ENCODE data around the gene DMD. TPM values are rescaled to one million over a fixed set of nuclear protein-coding genes. Genes with fewer than 3 reads are reported as not detected.

The DMD gene
- total RNA-seq, 1 donor from 2014 or later = 30.6 TPM

DNA sequence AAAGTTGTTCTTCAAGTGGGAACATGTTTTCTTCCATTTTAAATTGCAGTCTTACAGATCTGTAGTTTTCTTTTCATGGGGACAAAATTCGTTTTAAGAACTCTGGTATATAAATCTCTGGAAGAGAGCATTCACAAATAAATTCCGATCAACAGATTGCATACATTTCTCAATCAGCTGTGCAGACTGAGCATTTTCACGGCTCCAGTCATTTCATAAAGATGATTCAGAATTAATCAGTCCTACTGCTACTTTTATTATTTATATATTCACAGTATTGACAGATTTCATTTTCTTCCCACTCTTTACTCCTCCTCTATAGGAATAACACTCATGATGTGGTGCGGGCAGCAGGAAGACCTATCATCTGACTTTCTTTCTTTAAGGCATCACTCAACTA, 1604.6 kb downstream of the DMD start:
- H3K4me3 Mint-ChIP-seq = no peak overlapping the region
- Histone ChIP-seq H3K27ac (no peak overlapping the region), H2AFZ (replicated peaks) (no peak overlapping the region), H4K20me1 (ENCODE audit: low read depth) (no peaks in the 10 kb centered on the region), H3K36me3 (no peaks in the 10 kb centered on the region), H3F3A (ENCODE audit: low read depth) (no peaks in the 10 kb centered on the region), H3K9ac (no peak overlapping the region), H3K79me2 (ENCODE audit: low read depth) (no peaks in the 10 kb centered on the region), H3K4me3 (no peak overlapping the region), H3K4me2 (no peak overlapping the region), H3K27me3 (no peaks in the 10 kb centered on the region), H3K9me3 (ENCODE audit: low read depth) (peaks cover 11% of the 10 kb centered on the region), H3K4me1 (no peaks in the 10 kb centered on the region)
- H3K9me3 Mint-ChIP-seq = peaks cover 2% of the 10 kb centered on the region
- no peaks in the 10 kb centered on the region for H3K36me3 Mint-ChIP-seq
- no peaks in the 10 kb centered on the region for H3K27me3 Mint-ChIP-seq (ENCODE audit: insufficient read depth, low read depth)
- H3K27ac Mint-ChIP-seq = no peak overlapping the region
- DNase-seq (ENCODE audit: low spot score) = no peak
- H3K4me1 Mint-ChIP-seq = no peaks in the 10 kb centered on the region
- TF ChIP-seq EZH2 (IDR thresholded peaks at IDR 0.05) = no peak
- no peak for TF ChIP-seq EZH2phosphoT487 (IDR thresholded peaks at IDR 0.05)
- TF ChIP-seq CTCF (IDR thresholded peaks at IDR 0.05) = no peak

- Histone ChIP-seq H3F3A (ENCODE audit: low read depth) (no peaks in the 10 kb centered on the region), H3K4me1 (no peaks in the 10 kb centered on the region), H3K4me2 (no peak overlapping the region), H3K27me3 (no peaks in the 10 kb centered on the region), H3K4me3 (no peak overlapping the region), H3K9me3 (ENCODE audit: low read depth) (peaks cover 11% of the 10 kb centered on the region), H3K79me2 (ENCODE audit: low read depth) (no peaks in the 10 kb centered on the region), H3K9ac (no peak overlapping the region), H2AFZ (replicated peaks) (no peak overlapping the region), H3K36me3 (no peaks in the 10 kb centered on the region), H3K27ac (no peak overlapping the region), H4K20me1 (ENCODE audit: low read depth) (no peaks in the 10 kb centered on the region)
- no peaks in the 10 kb centered on the region for H3K27me3 Mint-ChIP-seq (ENCODE audit: insufficient read depth, low read depth)
- DNase-seq (ENCODE audit: low spot score) = no peak
- no peak for TF ChIP-seq EZH2 (IDR thresholded peaks at IDR 0.05)
- TF ChIP-seq CTCF (IDR thresholded peaks at IDR 0.05) = no peak
- TF ChIP-seq EZH2phosphoT487 (IDR thresholded peaks at IDR 0.05) = no peak
- no peak overlapping the region for H3K27ac Mint-ChIP-seq
- H3K36me3 Mint-ChIP-seq = no peaks in the 10 kb centered on the region
- peaks cover 2% of the 10 kb centered on the region for H3K9me3 Mint-ChIP-seq
- H3K4me1 Mint-ChIP-seq = no peaks in the 10 kb centered on the region
- H3K4me3 Mint-ChIP-seq = no peak overlapping the region
These were observed 1606.6 kb downstream of the DMD start for GRCh38 chrX:31604629-31605221.

DNA sequence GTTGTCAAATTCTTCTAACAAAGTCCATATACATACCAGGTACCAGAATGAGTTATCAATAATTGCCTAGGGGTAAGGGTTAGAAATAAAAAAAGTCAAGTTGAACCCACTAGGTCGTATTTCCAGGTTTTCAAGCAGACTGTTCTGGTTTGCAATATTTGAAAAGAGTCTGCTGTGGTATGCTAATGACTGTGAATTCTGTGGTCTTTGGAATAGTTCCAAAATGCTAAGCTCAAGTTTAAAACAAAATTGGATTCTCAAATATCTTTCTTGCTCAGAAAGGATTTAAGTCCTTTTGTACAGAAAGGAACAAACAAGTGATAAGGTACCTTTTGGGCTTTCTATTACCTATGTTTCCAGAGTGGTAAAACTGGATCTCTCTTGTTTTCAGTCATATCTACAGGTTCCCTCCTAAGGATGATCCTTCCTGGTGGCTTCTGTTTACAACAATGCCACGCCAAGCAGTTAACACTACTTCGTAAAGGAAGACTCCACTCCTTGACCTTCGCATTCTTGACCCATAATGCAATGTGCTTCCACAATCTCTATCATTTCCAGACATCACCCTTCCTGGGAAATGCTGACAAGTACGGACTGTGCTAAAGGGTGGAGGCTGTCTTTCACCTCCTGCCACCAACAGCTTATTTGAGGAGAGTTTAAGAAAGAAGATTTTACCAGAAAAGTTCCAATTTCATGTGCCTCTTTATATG, 1607.8 kb downstream of the DMD start:
- no peaks in the 10 kb centered on the region for H3K79me2 ChIP-seq (ENCODE audit: low read depth)
- H3K4me3 ChIP-seq = no peak overlapping the region
- H4K20me1 ChIP-seq (ENCODE audit: low read depth) = no peaks in the 10 kb centered on the region
- Mint-ChIP-seq H3K4me3 (no peak overlapping the region), H3K36me3 (no peaks in the 10 kb centered on the region), H3K27ac (no peak overlapping the region), H3K27me3 (ENCODE audit: insufficient read depth, low read depth) (no peaks in the 10 kb centered on the region), H3K4me1 (no peaks in the 10 kb centered on the region), H3K9me3 (peaks cover 2% of the 10 kb centered on the region)
- no peak for DNase-seq (ENCODE audit: low spot score)
- H3K4me2 ChIP-seq = no peak overlapping the region
- H3K9me3 ChIP-seq (ENCODE audit: low read depth) = peaks cover 11% of the 10 kb centered on the region
- no peaks in the 10 kb centered on the region for H3K27me3 ChIP-seq
- no peaks in the 10 kb centered on the region for H3K4me1 ChIP-seq
- no peak overlapping the region for H3K27ac ChIP-seq
- H3K9ac ChIP-seq = no peak overlapping the region
- no peak for TF ChIP-seq CTCF (IDR thresholded peaks at IDR 0.05)
- no peak for TF ChIP-seq EZH2 (IDR thresholded peaks at IDR 0.05)
- no peak for TF ChIP-seq EZH2phosphoT487 (IDR thresholded peaks at IDR 0.05)
- no peak overlapping the region for H2AFZ ChIP-seq (replicated peaks)
- H3F3A ChIP-seq (ENCODE audit: low read depth) = no peaks in the 10 kb centered on the region
- H3K36me3 ChIP-seq = no peaks in the 10 kb centered on the region

Data from neural progenitor cell (in vitro differentiated cells).